Dedifferentiated amniotic fluid mesenchymal stem cell (primary cell): ENCODE results near the gene SNPH.

Source experiments
- DNase-seq: peaks from one replicate; pipeline ENCODE4 v3.0.0-alpha.2; 2016; ENCODE audit errors: extremely low spot score

The SNPH gene

GRCh38 chr20:1324598-1325172, 58.6 kb downstream of the SNPH start:
- no peak for DNase-seq

- peak; percentile 97 for DNase-seq
Measured at GRCh38 chr20:1325173-1326030, 59.3 kb downstream of the SNPH start.

- no peak for DNase-seq
Measured at GRCh38 chr20:1326031-1326930, 60.2 kb downstream of the SNPH start.

GRCh38 chr20:1327241-1327653, 61.2 kb downstream of the SNPH start:
- no peak for DNase-seq

GRCh38 chr20:1327827-1328679, 62.0 kb downstream of the SNPH start:
- no peak for DNase-seq

- no peak for DNase-seq
Measured at GRCh38 chr20:1328680-1329330, 62.7 kb downstream of the SNPH start, which contains the start of gene SDCBP2. TSS of gene SDCBP2 (minus strand) at chr20:1329139. CDS start at chr20:1320416, 8,723 bp downstream.

- no peak for DNase-seq
Measured at GRCh38 chr20:1330075-1330830, 64.2 kb downstream of the SNPH start.

- no peak for DNase-seq
Measured at GRCh38 chr20:1331101-1331500, 65.0 kb downstream of the SNPH start.

GRCh38 chr20:1331801-1332453, 65.8 kb downstream of the SNPH start:
- no peak for DNase-seq

GRCh38 chr20:1332749-1333300, 66.7 kb downstream of the SNPH start:
- DNase-seq: no peak

GRCh38 chr20:1333462-1334369, 67.6 kb downstream of the SNPH start:
- DNase-seq: no peak

GRCh38 chr20:1334370-1334731, 68.3 kb downstream of the SNPH start:
- DNase-seq: no peak

- no peak for DNase-seq
Measured at GRCh38 chr20:1334761-1335160, 68.7 kb downstream of the SNPH start.

GRCh38 chr20:1335961-1336698, 70.0 kb downstream of the SNPH start:
- DNase-seq: no peak

GRCh38 chr20:1336699-1337367, 70.7 kb downstream of the SNPH start:
- DNase-seq: no peak

GRCh38 chr20:1337441-1337840, 71.3 kb downstream of the SNPH start:
- no peak for DNase-seq

- DNase-seq: no peak
Measured at GRCh38 chr20:1338096-1338495, 72.0 kb downstream of the SNPH start.
